HG03439 (cell line): ENCODE data around the gene VEZT.
"Not testable (repeated sequence)": the region's sequence is repeated elsewhere in the genome, so short reads cannot be mapped to it uniquely, and the experiment has no call there.

Experiments
- ATAC-seq: cut with Tn5 transposase; IDR thresholded peaks from one replicate; pipeline ENCODE4 v1.9.1; 2021; ENCODE audit warnings: mild to moderate bottlenecking, moderate library complexity; ENCODE audit not compliant: unreplicated experiment

Gene VEZT

DNA sequence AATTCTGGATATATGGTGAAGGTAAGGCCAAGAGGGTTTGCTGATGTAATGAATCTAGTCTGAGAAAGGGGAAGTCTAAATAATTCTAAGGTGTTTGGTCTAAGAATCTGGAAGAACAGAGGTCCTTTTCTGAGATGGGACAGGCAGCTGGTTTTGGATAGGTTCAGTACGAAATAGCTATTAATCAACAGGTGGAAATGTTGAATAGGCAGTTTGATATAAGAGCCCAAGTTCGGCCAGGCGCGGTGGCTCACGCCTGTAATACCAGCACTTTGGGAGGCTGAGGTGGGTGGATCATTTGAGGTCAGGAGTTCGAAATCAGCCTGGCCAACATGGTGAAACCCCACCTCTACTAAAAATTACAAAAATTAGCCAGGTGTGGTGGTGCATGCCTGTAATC lies 97.1 kb downstream of the VEZT start:
- ATAC-seq: not testable (repeated sequence)

- no peak for ATAC-seq
Observed at GRCh38 chr12:95316798-95317197, 99.2 kb downstream of the VEZT start.

- no peak for ATAC-seq
Observed at GRCh38 chr12:95318071-95318545, 100.5 kb downstream of the VEZT start.

- ATAC-seq: no peak
Observed at GRCh38 chr12:95319694-95320331, 102.2 kb downstream of the VEZT start.

GRCh38 chr12:95321516-95322246 lies 104.1 kb downstream of the VEZT start:
- no peak for ATAC-seq

GRCh38 chr12:95322326-95322725 lies 104.7 kb downstream of the VEZT start:
- no peak for ATAC-seq

GRCh38 chr12:95323212-95323611 lies 105.6 kb downstream of the VEZT start:
- no peak for ATAC-seq

DNA sequence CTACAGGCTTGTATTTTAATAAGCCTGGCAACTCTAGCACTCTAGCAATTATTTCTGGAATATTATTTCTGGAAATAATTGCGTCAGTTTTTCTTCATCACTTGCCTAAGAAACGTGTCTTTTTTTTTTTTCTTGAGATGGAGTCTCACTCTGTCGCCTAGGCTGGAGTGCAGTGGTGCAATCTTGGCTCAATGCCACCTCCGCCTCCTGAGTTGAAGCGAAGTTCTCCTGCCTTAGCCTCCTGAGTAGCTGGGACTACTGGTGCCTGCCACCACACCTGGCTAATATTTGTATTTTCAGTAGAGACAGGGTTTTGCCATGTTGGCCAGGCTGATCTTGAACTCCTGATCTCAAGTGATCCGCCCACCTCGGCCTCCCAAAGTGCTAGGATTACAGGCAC lies 106.6 kb downstream of the VEZT start:
- not testable (repeated sequence) for ATAC-seq

DNA sequence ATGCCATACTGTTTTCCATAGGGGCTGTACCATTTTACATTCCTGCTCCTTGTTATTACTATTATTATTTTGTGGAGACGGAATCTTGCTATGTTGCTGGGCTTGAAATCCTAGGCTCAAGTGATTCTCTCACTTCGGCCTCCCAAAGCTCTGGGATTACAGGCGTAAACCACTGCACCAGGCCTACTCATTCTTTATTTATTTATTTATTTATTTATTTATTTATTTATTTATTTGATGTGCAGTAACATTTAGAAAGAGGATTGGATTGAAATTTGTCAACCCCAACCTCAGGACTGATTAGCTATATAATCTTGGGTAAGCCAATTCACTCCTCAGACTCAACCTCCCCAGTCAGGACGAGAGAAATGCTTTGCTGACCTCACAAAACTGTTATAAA lies 107.9 kb downstream of the VEZT start:
- ATAC-seq: no peak

DNA sequence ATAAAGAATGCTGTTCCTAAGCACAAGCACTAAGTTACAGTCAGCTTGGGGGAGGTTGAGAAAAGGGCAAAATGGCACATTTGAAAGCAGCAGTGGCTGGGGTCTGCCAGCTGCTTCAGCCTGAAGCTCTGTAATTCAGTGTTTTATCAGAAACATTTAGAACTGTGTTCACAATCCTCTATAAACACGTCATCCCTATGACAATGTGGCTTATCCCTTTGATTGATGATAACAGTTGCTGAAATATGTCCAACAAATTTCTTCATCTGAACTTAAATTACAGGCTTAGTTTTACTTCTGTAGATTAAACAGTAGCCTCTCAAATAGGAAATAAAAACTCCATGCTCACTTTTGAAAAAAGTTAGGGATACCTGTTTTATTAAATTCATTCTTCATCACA lies 108.8 kb downstream of the VEZT start:
- ATAC-seq: no peak

- no peak for ATAC-seq
Observed at GRCh38 chr12:95326855-95327254, 109.2 kb downstream of the VEZT start.

DNA sequence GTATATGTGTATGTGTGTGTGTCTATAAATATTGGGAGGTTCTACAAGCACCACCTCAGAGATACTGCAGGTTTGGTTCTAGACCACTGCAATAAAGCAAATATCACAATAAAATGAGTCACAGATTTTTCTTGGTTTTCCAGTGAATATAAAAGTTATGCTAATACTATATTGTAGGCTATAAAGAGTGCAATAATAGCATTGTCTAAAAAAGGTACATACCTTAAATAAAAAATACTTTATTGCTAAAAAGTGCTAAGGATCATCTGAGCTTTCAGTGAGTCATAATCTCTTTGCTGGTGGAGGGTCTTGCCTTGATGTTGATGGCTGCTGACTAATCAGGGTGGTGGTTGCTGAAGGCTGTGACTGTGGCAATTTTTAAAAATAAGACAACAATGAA lies 111.1 kb downstream of the VEZT start:
- no peak for ATAC-seq

DNA sequence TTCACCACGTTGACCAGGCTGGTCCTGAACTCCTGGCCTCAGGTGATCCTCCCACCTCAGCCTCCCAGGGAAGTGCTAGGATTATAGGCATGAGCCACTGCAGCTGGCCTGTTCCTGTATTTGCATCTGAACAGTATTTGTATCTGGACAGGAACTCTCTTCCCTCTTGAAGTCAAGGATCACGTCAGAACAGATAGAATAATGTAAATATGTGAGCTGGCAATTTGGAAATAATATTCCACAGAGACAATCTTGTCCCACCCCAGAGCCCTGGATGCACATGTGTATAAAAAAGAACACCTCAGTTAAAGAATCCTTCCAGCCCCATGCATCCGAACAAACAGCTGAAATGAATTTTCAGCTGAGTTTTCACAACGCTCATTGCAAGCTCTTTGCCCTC lies 118.3 kb downstream of the VEZT start:
- no peak for ATAC-seq

- no peak for ATAC-seq
Observed at GRCh38 chr12:95336387-95337067, 118.9 kb downstream of the VEZT start.

DNA sequence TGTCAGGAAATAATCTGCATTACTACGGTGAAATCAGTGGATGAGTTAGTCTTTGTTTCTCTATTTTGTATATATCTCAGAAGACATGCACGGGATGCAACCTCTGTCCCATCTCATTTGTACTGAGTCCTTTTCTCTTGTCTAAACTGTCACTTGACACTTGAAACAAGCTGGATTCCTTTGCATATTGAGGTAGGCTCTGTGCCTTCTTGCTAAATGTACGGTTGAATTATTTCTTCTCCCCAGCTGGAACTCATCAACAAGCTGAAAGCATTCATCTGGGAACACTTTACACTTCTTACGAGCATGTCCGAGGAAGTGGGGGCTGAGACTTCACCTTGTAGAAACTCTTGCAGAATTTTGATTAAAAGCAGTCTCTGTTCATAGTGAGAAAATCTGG lies 119.5 kb downstream of the VEZT start:
- no peak for ATAC-seq

GRCh38 chr12:95339086-95339788 lies 121.6 kb downstream of the VEZT start:
- ATAC-seq: no peak

GRCh38 chr12:95342008-95342407 lies 124.4 kb downstream of the VEZT start:
- no peak for ATAC-seq

DNA sequence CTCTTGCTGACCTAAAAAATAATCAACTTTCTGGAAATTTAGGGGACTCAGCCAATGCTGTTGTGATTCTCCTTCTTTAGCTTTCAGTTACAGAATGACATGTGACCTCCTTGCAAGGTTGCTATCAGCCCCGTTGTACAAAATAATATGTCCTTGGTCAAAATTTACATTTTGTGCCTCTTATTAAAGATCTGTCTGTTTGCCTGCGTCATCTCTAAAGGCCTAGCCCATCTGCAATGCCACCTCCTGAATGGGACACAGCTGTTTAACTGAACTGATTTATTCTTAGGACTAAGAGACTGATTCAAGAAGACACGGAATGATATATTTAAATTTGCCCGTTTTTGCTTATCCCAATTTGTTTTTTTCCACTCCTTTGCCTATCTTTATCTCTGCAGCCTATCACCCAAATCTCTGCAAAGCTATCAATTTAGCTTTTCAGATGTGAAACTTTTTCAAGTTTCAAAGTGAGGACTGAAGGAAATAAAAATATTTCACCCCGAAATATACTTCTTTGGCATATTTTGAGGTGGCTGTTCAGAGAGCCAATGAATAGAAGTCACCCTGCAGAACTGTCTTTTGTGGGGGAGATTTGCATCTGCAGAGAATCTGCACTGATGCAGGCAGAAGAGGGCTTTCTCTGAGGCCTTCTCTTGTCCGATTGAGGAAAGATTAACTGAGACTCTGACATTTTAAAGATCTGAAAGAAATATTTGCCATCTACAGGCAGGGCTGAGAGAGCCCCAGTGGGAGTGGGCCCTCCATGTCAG lies 126.0 kb downstream of the VEZT start:
- ATAC-seq: no peak

GRCh38 chr12:95349291-95349690 lies 131.7 kb downstream of the VEZT start:
- no peak for ATAC-seq

DNA sequence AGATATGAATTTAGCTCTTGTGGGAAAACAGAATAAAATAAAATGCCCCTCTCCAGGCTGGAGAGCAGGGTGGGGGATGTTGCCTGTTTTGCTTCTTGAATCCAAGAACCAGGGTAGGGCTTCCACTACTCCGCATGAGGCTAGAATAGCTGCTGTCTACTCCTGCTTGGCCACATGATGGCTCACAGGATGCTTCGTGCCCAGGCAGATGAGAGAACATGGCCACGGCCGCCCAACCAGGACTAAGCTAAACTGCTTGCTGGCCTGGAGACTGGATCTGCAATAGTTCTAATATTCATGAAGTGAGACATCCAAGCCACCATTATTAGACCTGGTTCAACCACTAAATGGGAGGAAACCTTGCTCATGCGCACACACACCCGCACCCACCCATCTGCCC lies 134.1 kb downstream of the VEZT start:
- ATAC-seq: no peak
